Measurements from ENCODE around the gene C1orf21.
A peak's percentile ranks its signal among the peaks of the same experiment; 100 is the strongest.

C1orf21 gene

DNA sequence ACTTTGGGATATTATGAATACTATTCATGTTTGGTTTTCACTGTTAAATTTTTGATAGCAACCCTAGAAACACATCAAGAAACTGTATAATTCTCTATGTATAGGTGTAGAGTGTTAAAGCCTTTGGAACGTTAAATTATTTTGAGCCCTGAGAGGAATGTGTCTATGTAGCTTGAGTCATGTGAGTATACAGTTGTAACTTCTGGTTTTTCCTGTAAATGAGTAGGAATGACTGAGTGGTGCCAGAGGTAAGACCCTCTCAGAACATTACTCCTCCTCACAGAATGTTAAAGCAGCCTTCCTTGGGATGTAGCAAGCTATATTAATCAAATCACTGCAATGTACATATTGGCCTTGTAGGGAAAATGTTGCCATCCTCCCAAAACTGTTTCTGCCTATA, 69.0 kb downstream of the C1orf21 start:
- no peak for DNase-seq (ENCODE audit: low read depth)
- H3K9me3 ChIP-seq (ENCODE audit: control insufficient read depth, low read length) = no peaks in the 10 kb centered on the region
- no peak overlapping the region for H3K9ac ChIP-seq (ENCODE audit: low read length)
- peaks cover 15% of the 10 kb centered on the region for H3K4me1 ChIP-seq (ENCODE audit: control insufficient read depth, insufficient read depth, low read length)
- H3K4me3 ChIP-seq (ENCODE audit: low read length) = no peak overlapping the region
- no peaks in the 10 kb centered on the region for H3K36me3 ChIP-seq (ENCODE audit: control insufficient read depth, insufficient read depth, low read length, severe bottlenecking)
- no peaks in the 10 kb centered on the region for H3K27me3 ChIP-seq (replicated peaks; ENCODE audit: control insufficient read depth, insufficient read depth, low read length)

DNA sequence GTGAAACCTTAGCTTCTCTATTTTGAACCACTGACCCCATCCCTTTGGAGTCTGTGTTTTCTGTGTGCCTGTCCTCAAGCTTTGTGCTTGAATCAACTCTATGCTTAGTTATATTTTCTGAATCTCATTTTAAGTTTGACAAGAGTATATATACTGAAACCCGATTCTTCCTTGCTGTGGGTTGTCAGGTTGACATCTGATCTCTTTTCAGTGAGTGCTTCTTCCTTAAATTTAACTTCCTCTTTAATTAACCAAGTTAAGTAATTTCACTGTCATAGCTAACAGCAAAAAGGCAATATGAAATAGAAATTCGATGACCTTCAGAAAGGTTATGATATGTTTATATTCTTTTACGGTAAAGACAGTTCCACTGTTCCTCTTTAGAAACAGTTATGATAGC, 69.4 kb downstream of the C1orf21 start:
- Histone ChIP-seq H3K27me3 (replicated peaks; ENCODE audit: control insufficient read depth, insufficient read depth, low read length) (no peaks in the 10 kb centered on the region), H3K4me3 (ENCODE audit: low read length) (no peak overlapping the region), H3K4me1 (ENCODE audit: control insufficient read depth, insufficient read depth, low read length) (peaks cover 15% of the 10 kb centered on the region), H3K36me3 (ENCODE audit: control insufficient read depth, insufficient read depth, low read length, severe bottlenecking) (no peaks in the 10 kb centered on the region), H3K9me3 (ENCODE audit: control insufficient read depth, low read length) (no peaks in the 10 kb centered on the region), H3K9ac (ENCODE audit: low read length) (no peak overlapping the region)
- peak; percentile 7 for DNase-seq (ENCODE audit: low read depth)

DNA sequence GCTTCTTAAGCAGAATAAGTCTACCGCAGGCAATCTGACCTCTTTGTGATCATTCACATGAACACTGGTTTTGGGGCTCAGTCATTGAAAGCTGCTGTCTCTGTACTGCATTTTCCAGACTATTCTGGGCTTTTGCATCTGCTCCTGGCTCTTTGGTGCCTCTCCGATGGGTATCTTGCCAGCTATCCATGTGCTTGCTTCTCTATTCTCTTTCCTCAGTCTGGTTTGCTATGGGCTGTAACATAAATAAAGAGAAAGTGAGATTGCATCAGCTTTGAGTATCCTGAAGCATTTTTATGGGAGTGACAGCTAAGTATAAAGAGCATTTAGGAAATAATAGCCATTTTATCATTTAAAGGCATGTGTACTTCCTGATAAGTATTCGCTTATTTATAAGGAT, 70.7 kb downstream of the C1orf21 start:
- Histone ChIP-seq H3K27me3 (replicated peaks; ENCODE audit: control insufficient read depth, insufficient read depth, low read length) (no peaks in the 10 kb centered on the region), H3K36me3 (ENCODE audit: control insufficient read depth, insufficient read depth, low read length, severe bottlenecking) (no peaks in the 10 kb centered on the region)

DNA sequence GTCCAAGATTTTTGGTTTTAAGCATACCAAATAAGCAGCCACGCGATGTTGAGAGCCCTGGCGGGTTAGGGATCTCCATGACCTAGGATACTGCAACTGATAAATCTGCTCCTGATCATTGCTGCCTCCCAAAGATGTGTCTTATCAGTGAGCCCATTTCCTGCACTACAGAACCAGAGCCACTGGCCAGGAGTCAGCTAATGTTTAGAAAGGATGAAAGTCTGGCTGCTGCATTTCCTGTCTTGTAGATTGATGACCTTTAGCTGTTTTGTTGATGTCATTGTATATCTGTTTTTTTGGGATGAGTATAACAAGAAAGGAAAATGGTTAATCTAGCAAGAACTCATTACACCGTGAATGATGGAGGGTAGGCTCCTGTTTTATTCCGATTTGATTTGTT, 74.5 kb downstream of the C1orf21 start:
- no peak for DNase-seq (ENCODE audit: low read depth)
- no peak overlapping the region for H3K9ac ChIP-seq (ENCODE audit: low read length)
- H3K36me3 ChIP-seq (ENCODE audit: control insufficient read depth, insufficient read depth, low read length, severe bottlenecking) = no peaks in the 10 kb centered on the region
- H3K27me3 ChIP-seq (replicated peaks; ENCODE audit: control insufficient read depth, insufficient read depth, low read length) = no peaks in the 10 kb centered on the region
- H3K4me1 ChIP-seq (ENCODE audit: control insufficient read depth, insufficient read depth, low read length) = peaks cover 15% of the 10 kb centered on the region
- H3K4me3 ChIP-seq (ENCODE audit: low read length) = no peak overlapping the region
- no peaks in the 10 kb centered on the region for H3K9me3 ChIP-seq (ENCODE audit: control insufficient read depth, low read length)

More for the DNA sequence above, 70.7 kb downstream of the C1orf21 start:
- Histone ChIP-seq H3K9ac (ENCODE audit: low read length) (no peak overlapping the region), H3K4me1 (ENCODE audit: control insufficient read depth, insufficient read depth, low read length) (peaks cover 15% of the 10 kb centered on the region), H3K9me3 (ENCODE audit: control insufficient read depth, low read length) (no peaks in the 10 kb centered on the region), H3K4me3 (ENCODE audit: low read length) (no peak overlapping the region)
- DNase-seq (ENCODE audit: low read depth) = peak; percentile 71

DNA sequence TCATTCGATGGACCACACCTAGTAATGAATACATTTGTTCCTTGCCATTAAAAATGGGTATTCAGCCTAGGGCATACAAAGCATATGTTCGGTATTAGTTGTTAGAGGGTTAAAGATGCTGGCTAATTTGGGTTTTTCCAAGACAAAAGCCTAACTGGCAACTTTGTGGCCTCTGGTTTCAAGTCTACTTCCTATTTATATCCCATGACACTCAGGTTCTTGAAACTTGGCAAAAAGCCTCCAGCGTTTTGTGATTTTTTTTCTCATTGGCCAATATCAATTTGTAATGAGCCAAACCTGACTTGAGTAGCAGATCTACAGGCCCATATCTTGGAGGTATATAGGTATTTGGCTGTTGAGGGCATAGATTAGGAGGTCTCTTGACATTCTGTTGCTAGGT, 75.3 kb downstream of the C1orf21 start:
- Histone ChIP-seq H3K36me3 (ENCODE audit: control insufficient read depth, insufficient read depth, low read length, severe bottlenecking) (no peaks in the 10 kb centered on the region), H3K4me1 (ENCODE audit: control insufficient read depth, insufficient read depth, low read length) (peaks cover 15% of the 10 kb centered on the region), H3K27me3 (replicated peaks; ENCODE audit: control insufficient read depth, insufficient read depth, low read length) (no peaks in the 10 kb centered on the region), H3K4me3 (ENCODE audit: low read length) (no peak overlapping the region), H3K9me3 (ENCODE audit: control insufficient read depth, low read length) (no peaks in the 10 kb centered on the region), H3K9ac (ENCODE audit: low read length) (no peak overlapping the region)
- no peak for DNase-seq (ENCODE audit: low read depth)

DNA sequence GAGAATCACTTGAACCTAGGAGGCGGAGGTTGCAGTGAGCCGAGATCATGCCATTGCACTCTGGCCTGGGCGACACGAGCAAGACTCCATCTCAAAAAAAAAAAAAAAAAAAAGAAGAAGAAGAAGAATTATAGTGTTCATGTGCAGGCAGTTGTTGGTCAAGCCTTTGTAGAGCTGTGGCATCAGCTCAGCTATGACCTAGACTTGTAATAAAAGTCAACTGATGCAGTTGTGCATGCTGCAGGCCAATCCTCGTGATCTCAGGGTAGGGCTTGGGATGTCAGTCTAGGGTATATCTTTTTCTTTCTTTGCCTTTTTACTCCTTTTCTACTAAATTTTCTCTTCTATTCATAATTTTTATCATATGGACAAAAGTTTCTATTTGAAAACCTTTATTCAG, 76.2 kb downstream of the C1orf21 start:
- Histone ChIP-seq H3K9ac (ENCODE audit: low read length) (no peak overlapping the region), H3K27me3 (replicated peaks; ENCODE audit: control insufficient read depth, insufficient read depth, low read length) (no peaks in the 10 kb centered on the region), H3K9me3 (ENCODE audit: control insufficient read depth, low read length) (no peaks in the 10 kb centered on the region), H3K4me1 (ENCODE audit: control insufficient read depth, insufficient read depth, low read length) (peaks cover 8% of the 10 kb centered on the region), H3K36me3 (ENCODE audit: control insufficient read depth, insufficient read depth, low read length, severe bottlenecking) (no peaks in the 10 kb centered on the region), H3K4me3 (ENCODE audit: low read length) (no peak overlapping the region)
- DNase-seq (ENCODE audit: low read depth) = no peak

DNA sequence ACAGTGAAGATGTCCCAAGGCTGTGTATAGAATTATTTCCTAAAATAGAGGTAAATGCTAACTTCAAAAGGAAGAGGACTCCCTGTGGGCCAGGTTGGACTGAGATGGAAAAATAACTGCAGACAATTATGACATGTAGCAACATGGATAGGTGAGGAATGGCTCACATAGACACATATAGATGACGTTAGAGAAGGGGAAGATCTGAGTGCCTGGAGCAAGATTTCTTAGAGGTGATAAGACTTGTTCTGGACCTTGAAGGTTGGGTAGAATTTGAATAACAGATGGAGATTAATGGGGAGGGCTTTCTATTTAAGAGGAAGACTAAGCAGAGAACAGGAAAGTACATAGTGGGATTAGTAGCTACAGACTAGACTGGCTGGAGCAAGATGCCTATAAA, 76.9 kb downstream of the C1orf21 start:
- Histone ChIP-seq H3K27me3 (replicated peaks; ENCODE audit: control insufficient read depth, insufficient read depth, low read length) (no peaks in the 10 kb centered on the region), H3K9me3 (ENCODE audit: control insufficient read depth, low read length) (no peaks in the 10 kb centered on the region), H3K9ac (ENCODE audit: low read length) (no peak overlapping the region), H3K36me3 (ENCODE audit: control insufficient read depth, insufficient read depth, low read length, severe bottlenecking) (no peaks in the 10 kb centered on the region), H3K4me1 (ENCODE audit: control insufficient read depth, insufficient read depth, low read length) (peaks cover 7% of the 10 kb centered on the region), H3K4me3 (ENCODE audit: low read length) (no peak overlapping the region)
- DNase-seq (ENCODE audit: low read depth) = no peak

DNA sequence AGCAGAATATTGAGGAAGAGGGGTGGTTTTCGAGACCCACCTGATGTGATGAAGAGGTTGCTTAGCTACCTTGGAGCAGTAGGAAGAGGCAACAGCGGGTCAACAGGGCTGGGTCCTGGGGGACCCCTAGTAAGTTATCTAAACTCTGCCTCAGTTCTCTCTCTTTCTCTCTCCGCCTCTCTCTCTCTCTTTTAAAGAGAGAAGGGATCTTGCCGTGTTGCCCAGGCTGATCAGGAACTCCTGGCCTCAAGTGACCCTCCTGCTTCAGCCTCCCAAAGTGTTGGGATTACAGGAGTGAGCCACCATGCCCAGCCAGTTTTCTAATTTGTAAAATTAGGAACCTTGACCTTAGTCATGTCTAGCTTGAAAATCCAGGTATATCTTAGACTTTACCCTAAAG, 77.9 kb downstream of the C1orf21 start:
- Histone ChIP-seq H3K9me3 (ENCODE audit: control insufficient read depth, low read length) (no peaks in the 10 kb centered on the region), H3K4me1 (ENCODE audit: control insufficient read depth, insufficient read depth, low read length) (no peaks in the 10 kb centered on the region), H3K36me3 (ENCODE audit: control insufficient read depth, insufficient read depth, low read length, severe bottlenecking) (no peaks in the 10 kb centered on the region), H3K27me3 (replicated peaks; ENCODE audit: control insufficient read depth, insufficient read depth, low read length) (no peaks in the 10 kb centered on the region), H3K9ac (ENCODE audit: low read length) (no peak overlapping the region), H3K4me3 (ENCODE audit: low read length) (no peak overlapping the region)
- no peak for DNase-seq (ENCODE audit: low read depth)

DNA sequence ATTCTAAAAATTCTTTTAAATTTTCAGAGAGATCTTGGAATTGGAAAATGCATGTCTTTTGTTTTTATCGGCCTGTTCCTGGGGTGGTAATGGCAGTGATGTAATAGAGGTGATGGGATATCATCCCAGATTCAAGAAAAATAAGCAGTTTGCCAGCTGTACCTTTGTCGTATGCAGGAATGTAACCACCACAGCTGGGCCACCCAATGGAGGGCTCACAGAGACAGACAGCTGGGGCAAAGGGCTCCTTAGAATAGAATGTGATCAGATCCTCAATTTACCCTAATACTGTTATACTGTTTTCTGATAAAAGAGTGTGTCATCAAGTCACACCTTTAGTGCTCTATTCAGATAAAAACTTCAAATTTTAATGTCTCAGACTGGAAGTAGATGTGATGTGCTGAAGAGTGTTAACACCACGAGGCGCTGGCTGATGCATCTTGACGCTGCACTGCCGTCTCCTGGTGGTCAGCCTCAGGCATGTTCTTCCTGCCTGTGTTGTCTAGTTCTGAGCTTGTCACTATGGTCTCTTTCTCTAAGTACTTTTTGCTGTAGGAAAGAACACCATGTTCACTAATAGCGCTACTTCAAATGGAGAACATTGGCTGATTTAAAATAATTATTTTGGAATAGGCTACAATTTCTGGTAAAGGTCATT, 78.8 kb downstream of the C1orf21 start:
- no peak for DNase-seq (ENCODE audit: low read depth)
- H3K27me3 ChIP-seq (replicated peaks; ENCODE audit: control insufficient read depth, insufficient read depth, low read length) = no peaks in the 10 kb centered on the region
- H3K36me3 ChIP-seq (ENCODE audit: control insufficient read depth, insufficient read depth, low read length, severe bottlenecking) = no peaks in the 10 kb centered on the region
- no peaks in the 10 kb centered on the region for H3K9me3 ChIP-seq (ENCODE audit: control insufficient read depth, low read length)
- H3K4me3 ChIP-seq (ENCODE audit: low read length) = no peak overlapping the region
- H3K9ac ChIP-seq (ENCODE audit: low read length) = no peak overlapping the region
- no peaks in the 10 kb centered on the region for H3K4me1 ChIP-seq (ENCODE audit: control insufficient read depth, insufficient read depth, low read length)

DNA sequence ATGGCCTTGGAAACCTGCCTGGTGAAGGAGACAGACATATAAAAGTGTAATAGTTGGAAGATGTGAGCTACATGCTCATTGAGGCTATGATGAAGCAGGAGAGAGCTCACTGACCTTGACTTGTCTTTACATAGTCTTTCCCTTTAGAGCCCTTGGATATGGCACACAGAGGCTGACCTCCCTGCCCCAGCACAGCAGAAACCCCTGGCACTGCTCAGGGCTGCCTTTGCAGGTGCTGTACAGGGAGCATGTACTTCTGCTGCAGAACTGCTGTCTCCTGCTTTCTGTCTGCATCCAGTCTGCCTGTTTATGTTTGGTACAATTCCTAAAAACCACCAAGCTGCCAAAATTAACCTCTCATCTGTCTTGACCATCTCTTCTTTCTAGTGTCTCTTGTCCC, 80.5 kb downstream of the C1orf21 start:
- DNase-seq (ENCODE audit: low read depth) = no peak
- Histone ChIP-seq H3K9ac (ENCODE audit: low read length) (no peak overlapping the region), H3K27me3 (replicated peaks; ENCODE audit: control insufficient read depth, insufficient read depth, low read length) (no peaks in the 10 kb centered on the region), H3K4me1 (ENCODE audit: control insufficient read depth, insufficient read depth, low read length) (peaks cover 5% of the 10 kb centered on the region), H3K9me3 (ENCODE audit: control insufficient read depth, low read length) (peaks cover 9% of the 10 kb centered on the region), H3K4me3 (ENCODE audit: low read length) (no peak overlapping the region), H3K36me3 (ENCODE audit: control insufficient read depth, insufficient read depth, low read length, severe bottlenecking) (no peaks in the 10 kb centered on the region)

DNA sequence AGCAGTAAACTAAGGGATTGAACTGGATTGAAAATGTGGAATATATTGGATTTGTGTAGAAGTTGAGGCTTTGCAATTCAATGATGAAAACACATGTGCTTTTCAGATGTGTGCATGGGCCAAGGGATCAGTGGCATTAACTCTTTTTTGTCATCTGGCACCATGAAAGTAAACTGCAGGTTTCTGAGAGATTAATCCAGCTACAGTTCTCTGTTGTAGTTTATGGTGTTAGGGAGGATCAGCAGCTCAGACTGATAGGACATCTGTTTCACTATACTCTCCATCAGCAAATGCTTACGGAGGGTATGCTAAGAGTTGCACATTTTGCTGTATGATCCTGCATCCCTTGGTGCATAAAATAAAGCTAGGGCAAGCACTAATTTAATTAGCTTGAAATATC, 82.6 kb downstream of the C1orf21 start:
- H3K36me3 ChIP-seq (ENCODE audit: control insufficient read depth, insufficient read depth, low read length, severe bottlenecking) = no peaks in the 10 kb centered on the region
- no peak overlapping the region for H3K4me3 ChIP-seq (ENCODE audit: low read length)
- H3K9ac ChIP-seq (ENCODE audit: low read length) = no peak overlapping the region
- peaks cover 9% of the 10 kb centered on the region for H3K4me1 ChIP-seq (ENCODE audit: control insufficient read depth, insufficient read depth, low read length)
- H3K9me3 ChIP-seq (ENCODE audit: control insufficient read depth, low read length) = peaks cover 29% of the 10 kb centered on the region
- no peak for DNase-seq (ENCODE audit: low read depth)
- no peaks in the 10 kb centered on the region for H3K27me3 ChIP-seq (replicated peaks; ENCODE audit: control insufficient read depth, insufficient read depth, low read length)

DNA sequence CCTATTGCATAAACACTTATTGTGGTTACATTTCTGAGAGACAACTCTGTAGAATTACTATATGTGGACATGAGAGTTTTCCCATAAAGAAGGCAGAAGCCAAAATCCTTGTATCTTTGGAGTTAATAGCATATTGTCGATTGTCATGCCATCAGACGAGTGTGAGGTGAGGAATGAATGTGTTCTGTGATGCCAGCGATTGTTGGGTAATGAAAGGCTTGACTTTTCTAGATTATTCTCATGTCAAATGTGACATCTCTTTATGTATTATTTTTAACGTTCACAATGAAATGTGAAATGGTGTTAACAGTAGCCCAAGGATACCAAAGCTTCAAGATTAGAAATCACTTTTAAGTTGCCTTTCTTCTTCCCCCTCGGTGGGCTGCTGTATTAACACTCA, 84.9 kb downstream of the C1orf21 start:
- H3K4me1 ChIP-seq (ENCODE audit: control insufficient read depth, insufficient read depth, low read length) = peaks cover 9% of the 10 kb centered on the region
- no peak overlapping the region for H3K9ac ChIP-seq (ENCODE audit: low read length)
- no peaks in the 10 kb centered on the region for H3K27me3 ChIP-seq (replicated peaks; ENCODE audit: control insufficient read depth, insufficient read depth, low read length)
- DNase-seq (ENCODE audit: low read depth) = no peak
- peaks cover 52% of the 10 kb centered on the region for H3K9me3 ChIP-seq (ENCODE audit: control insufficient read depth, low read length)
- no peaks in the 10 kb centered on the region for H3K36me3 ChIP-seq (ENCODE audit: control insufficient read depth, insufficient read depth, low read length, severe bottlenecking)
- H3K4me3 ChIP-seq (ENCODE audit: low read length) = no peak overlapping the region
